WERI-Rb-1 (cell line): Measurements from ENCODE around the gene CKLF.

Experiments
- DNase-seq: peaks from one replicate; pipeline ENCODE4 v3.0.0-alpha.2; 2020
- H3K27ac ChIP-seq: fragments of 250-450 bp; sonication (Bioruptor Pico); 2 replicates; pipeline ENCODE4 v1.5.1; 2020; ENCODE audit warnings: mild to moderate bottlenecking, moderate library complexity
- H3K27me3 ChIP-seq: fragments of 250-450 bp; sonication (Bioruptor Pico); 2 replicates; pipeline ENCODE4 v1.5.1; 2021; ENCODE audit warnings: mild to moderate bottlenecking, low read depth, moderate library complexity; ENCODE audit not compliant: insufficient read depth, severe bottlenecking
- H3K36me3 ChIP-seq: fragments of 250-450 bp; sonication (Bioruptor Pico); 2 replicates; pipeline ENCODE4 v1.5.1; 2020; ENCODE audit warnings: mild to moderate bottlenecking, moderate library complexity
- H3K4me3 ChIP-seq: 2 replicates; pipeline ENCODE4 v1.5.1; 2011; ENCODE audit warnings: low read depth, mild to moderate bottlenecking, control low read depth, low read length
- H3K9me3 ChIP-seq: fragments of 250-450 bp; sonication (Bioruptor Pico); 2 replicates; pipeline ENCODE4 v1.5.1; 2021; ENCODE audit warnings: mild to moderate bottlenecking, moderate library complexity; ENCODE audit not compliant: severe bottlenecking
- TF ChIP-seq, protein P1 (sequence below): IDR thresholded peaks from 2 replicates; pipeline ENCODE4 v1.5.1; 2011; ENCODE audit warnings: low read depth, mild to moderate bottlenecking, control low read depth, inconsistent platforms, low read length

The CKLF gene

DNA sequence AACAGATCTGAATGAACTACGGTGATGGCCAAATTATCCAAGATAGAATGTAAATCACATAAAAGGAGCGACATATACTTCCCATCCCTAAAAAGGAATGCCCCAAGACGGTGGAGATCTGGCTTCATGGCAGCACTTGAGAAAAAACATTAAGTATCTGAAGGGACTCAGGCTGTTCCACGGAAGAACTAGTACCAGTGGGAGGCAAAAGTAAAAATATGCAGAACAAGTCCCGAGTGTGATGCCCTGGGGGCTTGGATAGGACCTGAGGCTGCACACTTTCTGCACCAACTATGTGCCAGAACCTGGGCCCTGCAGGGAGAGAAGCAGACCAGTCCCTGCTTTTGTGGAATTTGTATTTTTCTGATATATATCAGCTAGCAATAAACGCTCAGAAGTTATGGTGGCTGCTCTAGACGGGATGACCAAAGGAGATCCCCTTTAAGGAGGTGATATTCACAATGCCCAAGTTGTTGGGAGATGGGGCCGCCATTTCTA lies 539 bp upstream of the CKLF start:
- Histone ChIP-seq H3K27ac (peak overlapping the region; percentile 94), H3K27me3 (no peaks in the 10 kb centered on the region), H3K4me3 (peak overlapping the region; percentile 51), H3K9me3 (no peaks in the 10 kb centered on the region), H3K36me3 (peaks cover 19% of the 10 kb centered on the region)
- TF ChIP-seq, protein P1, sequence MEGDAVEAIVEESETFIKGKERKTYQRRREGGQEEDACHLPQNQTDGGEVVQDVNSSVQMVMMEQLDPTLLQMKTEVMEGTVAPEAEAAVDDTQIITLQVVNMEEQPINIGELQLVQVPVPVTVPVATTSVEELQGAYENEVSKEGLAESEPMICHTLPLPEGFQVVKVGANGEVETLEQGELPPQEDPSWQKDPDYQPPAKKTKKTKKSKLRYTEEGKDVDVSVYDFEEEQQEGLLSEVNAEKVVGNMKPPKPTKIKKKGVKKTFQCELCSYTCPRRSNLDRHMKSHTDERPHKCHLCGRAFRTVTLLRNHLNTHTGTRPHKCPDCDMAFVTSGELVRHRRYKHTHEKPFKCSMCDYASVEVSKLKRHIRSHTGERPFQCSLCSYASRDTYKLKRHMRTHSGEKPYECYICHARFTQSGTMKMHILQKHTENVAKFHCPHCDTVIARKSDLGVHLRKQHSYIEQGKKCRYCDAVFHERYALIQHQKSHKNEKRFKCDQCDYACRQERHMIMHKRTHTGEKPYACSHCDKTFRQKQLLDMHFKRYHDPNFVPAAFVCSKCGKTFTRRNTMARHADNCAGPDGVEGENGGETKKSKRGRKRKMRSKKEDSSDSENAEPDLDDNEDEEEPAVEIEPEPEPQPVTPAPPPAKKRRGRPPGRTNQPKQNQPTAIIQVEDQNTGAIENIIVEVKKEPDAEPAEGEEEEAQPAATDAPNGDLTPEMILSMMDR, result no peak
- no peak for DNase-seq

GRCh38 chr16:66553223-66553622 lies 847 bp downstream of the CKLF start:
- H3K4me3 ChIP-seq, result peak overlapping the region; percentile 51
- TF ChIP-seq, protein P1, result no peak
- no peaks in the 10 kb centered on the region for H3K9me3 ChIP-seq
- DNase-seq, result no peak
- no peak overlapping the region for H3K27ac ChIP-seq
- H3K27me3 ChIP-seq, result no peaks in the 10 kb centered on the region
- peaks cover 28% of the 10 kb centered on the region for H3K36me3 ChIP-seq

DNA sequence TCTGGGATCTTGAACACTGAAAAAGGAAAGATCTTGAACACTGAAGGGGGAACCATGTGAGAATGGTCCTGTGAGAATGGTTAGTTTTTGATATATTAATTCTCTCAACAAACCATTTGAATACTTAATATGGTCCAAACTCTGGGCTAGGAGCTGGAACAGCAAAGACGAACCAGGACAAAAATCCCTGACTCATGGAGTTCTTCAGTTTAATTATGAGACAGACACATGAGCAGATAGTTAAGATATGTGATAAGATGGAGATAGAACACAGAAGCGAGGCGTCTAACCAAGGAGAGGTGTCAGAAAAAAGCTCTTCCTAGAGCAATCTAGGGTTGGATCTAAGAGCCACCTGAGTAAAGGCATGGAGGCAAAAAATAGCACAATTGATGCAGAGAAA lies 1.6 kb downstream of the CKLF start:
- Histone ChIP-seq H3K9me3 (no peaks in the 10 kb centered on the region), H3K27me3 (no peaks in the 10 kb centered on the region), H3K4me3 (no peak overlapping the region), H3K36me3 (peaks cover 36% of the 10 kb centered on the region), H3K27ac (no peak overlapping the region)
- no peak for DNase-seq
- TF ChIP-seq, protein P1, result no peak

DNA sequence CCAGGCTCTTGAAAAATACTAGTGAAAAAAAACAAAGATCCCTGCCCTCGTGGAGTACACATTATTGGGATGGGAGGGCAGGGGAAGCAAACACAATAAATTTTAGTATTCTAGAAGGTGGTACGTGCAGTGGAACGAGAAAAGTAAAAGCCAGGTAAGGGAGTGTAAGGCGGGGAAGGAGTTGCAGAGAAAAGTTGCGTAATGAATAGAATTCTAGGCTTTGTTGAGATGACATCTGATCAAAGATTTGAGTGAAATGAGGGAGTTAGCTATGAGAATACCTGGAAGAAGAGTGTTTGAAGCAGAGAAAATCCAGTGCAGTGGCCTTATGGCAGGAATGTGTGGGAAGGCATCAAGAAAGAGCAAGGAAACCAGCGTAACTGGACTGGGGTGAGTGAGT lies 2.1 kb downstream of the CKLF start:
- Histone ChIP-seq H3K27me3 (no peaks in the 10 kb centered on the region), H3K27ac (no peak overlapping the region), H3K9me3 (no peaks in the 10 kb centered on the region), H3K4me3 (no peak overlapping the region), H3K36me3 (peaks cover 39% of the 10 kb centered on the region)
- no peak for DNase-seq
- TF ChIP-seq, protein P1, result no peak

- no peak overlapping the region for H3K4me3 ChIP-seq
- no peak overlapping the region for H3K27ac ChIP-seq
- TF ChIP-seq, protein P1, result no peak
- no peak for DNase-seq
- peaks cover 54% of the 10 kb centered on the region for H3K36me3 ChIP-seq
- no peaks in the 10 kb centered on the region for H3K27me3 ChIP-seq
- H3K9me3 ChIP-seq, result no peaks in the 10 kb centered on the region
Measured at GRCh38 chr16:66560107-66560506, 7.7 kb downstream of the CKLF start.

DNA sequence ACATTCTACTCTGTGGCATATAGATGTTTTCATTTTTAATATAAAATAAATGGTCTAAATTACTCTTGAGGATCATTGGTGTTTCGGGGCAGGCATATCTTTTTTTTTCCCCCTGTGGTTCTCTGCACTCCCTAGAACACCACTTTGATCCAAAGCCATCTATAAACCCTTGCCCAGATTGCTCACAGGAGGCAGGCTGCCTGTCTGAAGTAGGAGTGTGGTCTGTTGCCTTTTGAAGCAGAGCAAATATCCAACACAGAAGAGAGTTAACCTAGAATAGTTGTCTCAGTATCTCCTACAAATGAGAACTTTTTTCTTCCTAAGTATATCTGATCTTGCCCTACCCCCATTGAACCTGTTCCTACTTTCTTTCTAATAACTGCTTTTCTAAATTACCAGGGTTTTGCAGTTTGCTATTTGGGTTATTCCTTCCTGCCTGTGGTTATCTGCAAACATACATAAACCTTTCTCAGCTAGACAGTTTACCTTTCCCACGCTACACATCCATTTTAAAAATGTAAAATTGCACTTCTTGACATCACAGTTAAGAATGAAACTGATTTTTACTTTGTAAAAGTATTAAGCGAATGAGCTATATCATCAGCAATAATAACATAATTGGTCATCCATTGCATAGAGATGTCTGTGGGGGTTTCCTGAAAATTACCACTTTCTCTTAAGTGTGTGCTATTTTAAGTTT lies 9.2 kb downstream of the CKLF start:
- DNase-seq, result no peak
- Histone ChIP-seq H3K4me3 (no peak overlapping the region), H3K27ac (no peak overlapping the region), H3K27me3 (no peaks in the 10 kb centered on the region), H3K9me3 (no peaks in the 10 kb centered on the region), H3K36me3 (peaks cover 61% of the 10 kb centered on the region)
- TF ChIP-seq, protein P1, result no peak
